Measurements from ENCODE around the gene KIF9. TPM values are rescaled to one million over a fixed set of nuclear protein-coding genes. Genes with fewer than 3 reads are reported as not detected.
"Not testable (repeated sequence)": the region's sequence is repeated elsewhere in the genome, so short reads cannot be mapped to it uniquely, and the experiment has no call there.

KIF9 gene
- total RNA-seq, 1 donor from 2014 or later = 6.2 TPM

GRCh38 chr3:47194994-47195393 is 87.6 kb downstream of the KIF9 start:
- DNase-seq (ENCODE audit: low spot score in 2 of 2, unreplicated experiment in 2 of 2) = no peak
- H3K36me3 Mint-ChIP-seq = peaks cover 4% of the 10 kb centered on the region
- H3K27ac Mint-ChIP-seq = no peak overlapping the region
- H3K4me3 Mint-ChIP-seq = no peak overlapping the region
- no peak for TF ChIP-seq CTCF (IDR thresholded peaks at IDR 0.05; ENCODE audit: unreplicated experiment)
- H3K4me1 Mint-ChIP-seq = no peaks in the 10 kb centered on the region
- H3K27me3 Mint-ChIP-seq (ENCODE audit: low read depth) = no peaks in the 10 kb centered on the region
- no peaks in the 10 kb centered on the region for H3K9me3 Mint-ChIP-seq

- no peaks in the 10 kb centered on the region for H3K27me3 Mint-ChIP-seq (ENCODE audit: low read depth)
- no peak for TF ChIP-seq CTCF (IDR thresholded peaks at IDR 0.05; ENCODE audit: unreplicated experiment)
- H3K4me3 Mint-ChIP-seq = no peak overlapping the region
- no peaks in the 10 kb centered on the region for H3K4me1 Mint-ChIP-seq
- no peak overlapping the region for H3K27ac Mint-ChIP-seq
- H3K36me3 Mint-ChIP-seq = peaks cover 4% of the 10 kb centered on the region
- no peaks in the 10 kb centered on the region for H3K9me3 Mint-ChIP-seq
- no peak for DNase-seq (ENCODE audit: low spot score in 2 of 2, unreplicated experiment in 2 of 2)
Measured at GRCh38 chr3:47193871-47194859, 88.4 kb downstream of the KIF9 start.

GRCh38 chr3:47186285-47186684 is 96.3 kb downstream of the KIF9 start:
- Mint-ChIP-seq H3K9me3 (no peaks in the 10 kb centered on the region), H3K27ac (no peak overlapping the region), H3K27me3 (ENCODE audit: low read depth) (no peaks in the 10 kb centered on the region), H3K36me3 (peaks cover 4% of the 10 kb centered on the region), H3K4me3 (no peak overlapping the region), H3K4me1 (no peaks in the 10 kb centered on the region)
- no peak for DNase-seq (ENCODE audit: low spot score in 2 of 2, unreplicated experiment in 2 of 2)
- no peak for TF ChIP-seq CTCF (IDR thresholded peaks at IDR 0.05; ENCODE audit: unreplicated experiment)

GRCh38 chr3:47181685-47182084 is 100.9 kb downstream of the KIF9 start:
- H3K27me3 Mint-ChIP-seq (ENCODE audit: low read depth); H3K27ac Mint-ChIP-seq; DNase-seq (ENCODE audit: low spot score in 2 of 2, unreplicated experiment in 2 of 2); H3K9me3 Mint-ChIP-seq; H3K4me3 Mint-ChIP-seq; H3K4me1 Mint-ChIP-seq: not testable (repeated sequence)
- peaks cover 12% of the 10 kb centered on the region for H3K36me3 Mint-ChIP-seq

GRCh38 chr3:47180011-47180410 is 102.6 kb downstream of the KIF9 start:
- H3K9me3 Mint-ChIP-seq; H3K4me1 Mint-ChIP-seq; DNase-seq (ENCODE audit: low spot score in 2 of 2, unreplicated experiment in 2 of 2); H3K27me3 Mint-ChIP-seq (ENCODE audit: low read depth); H3K27ac Mint-ChIP-seq; H3K4me3 Mint-ChIP-seq: not testable (repeated sequence)
- peaks cover 12% of the 10 kb centered on the region for H3K36me3 Mint-ChIP-seq

Other genes with a start within 250 kb of the KIF9 start
- 68.1 to 73.1 TPM (median 68.8 TPM) in 3 replicates for gene SETD2, start 118.7 kb downstream of the KIF9 start, total RNA-seq
- 21.9 to 28.5 TPM (median 26.8 TPM) in 3 replicates for gene KLHL18, start 145 bp upstream of the KIF9 start, total RNA-seq
- 47.1 to 56.7 TPM (median 50.6 TPM) in 3 replicates for gene PTPN23, start 98.2 kb upstream of the KIF9 start, total RNA-seq
- 104 to 113 TPM (median 109 TPM) in 3 replicates for gene SCAP, start 193.1 kb upstream of the KIF9 start, total RNA-seq
- 45.0 to 49.2 TPM (median 45.5 TPM) in 3 replicates for gene ELP6, start 230.9 kb upstream of the KIF9 start, total RNA-seq